IPS-NIHi7 (cell line): Measurements from ENCODE around the gene SHC2.
"Not testable (repeated sequence)": the region's sequence is repeated elsewhere in the genome, so short reads cannot be mapped to it uniquely, and the experiment has no call there.

Source experiments
- DNase-seq: peaks from one replicate; pipeline ENCODE4 v3.0.0; 2012; ENCODE audit warnings: mixed read lengths; ENCODE audit errors: extremely low spot score

SHC2 gene

DNA sequence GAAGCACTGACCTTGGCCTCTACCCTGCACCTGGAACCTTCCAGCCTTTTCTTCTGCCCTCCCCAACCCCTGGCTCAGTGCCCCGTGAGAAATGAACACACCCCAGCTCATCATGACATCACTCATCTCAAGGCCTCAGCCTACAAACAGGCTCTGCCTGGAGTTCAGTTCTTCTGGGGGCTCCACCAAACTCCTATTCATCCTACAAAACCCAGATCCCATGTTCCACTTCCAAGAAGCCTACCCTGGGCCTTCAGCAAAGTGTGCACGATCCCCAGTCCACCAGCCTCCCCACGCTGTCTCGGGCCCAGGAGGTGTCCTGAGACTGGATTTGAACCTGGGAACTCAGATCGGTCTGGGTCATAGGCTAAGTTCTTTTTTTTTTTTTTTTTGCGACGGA lies 9.0 kb upstream of the SHC2 start:
- no peak for DNase-seq

DNA sequence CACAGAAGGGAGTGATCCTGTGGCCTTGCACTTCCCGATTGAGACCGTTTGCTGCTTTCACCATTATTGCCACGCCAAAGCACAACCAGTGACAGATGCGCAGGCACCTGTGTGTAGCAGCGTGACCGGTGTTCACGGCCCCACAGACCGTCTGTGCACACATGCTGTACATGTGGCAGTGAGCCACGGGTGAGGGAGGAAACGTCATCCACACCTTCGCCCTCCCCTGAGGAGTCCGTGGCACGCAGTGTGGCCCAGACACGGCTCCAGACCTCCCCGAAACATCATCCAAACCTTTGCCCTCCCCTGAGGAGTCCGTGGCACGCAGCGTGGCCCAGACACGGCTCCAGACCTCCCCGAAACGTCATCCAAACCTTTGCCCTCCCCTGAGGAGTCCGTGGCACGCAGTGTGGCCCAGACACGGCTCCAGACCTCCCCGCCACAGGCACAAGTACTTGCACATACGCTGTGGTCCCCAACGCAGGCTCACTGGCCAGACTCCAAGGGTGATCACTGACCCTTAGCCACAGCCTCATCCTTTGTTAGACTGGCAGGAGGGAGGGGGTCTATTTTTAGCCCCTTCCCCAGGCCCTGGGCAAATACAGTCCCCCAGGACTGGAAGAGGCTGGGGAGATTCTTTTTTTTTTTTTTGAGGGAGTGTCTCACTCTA lies 7.9 kb upstream of the SHC2 start:
- no peak for DNase-seq

GRCh38 chr19:467554-467953 lies 6.7 kb upstream of the SHC2 start:
- DNase-seq: no peak

GRCh38 chr19:465056-465816 lies 4.4 kb upstream of the SHC2 start:
- DNase-seq: no peak

GRCh38 chr19:464208-464545 lies 3.3 kb upstream of the SHC2 start:
- no peak for DNase-seq

- DNase-seq: no peak
Observed at GRCh38 chr19:463483-464207, 2.8 kb upstream of the SHC2 start.

- peak; percentile 85 for DNase-seq
Observed at GRCh38 chr19:461721-462551, 1.1 kb upstream of the SHC2 start.

GRCh38 chr19:459724-460511 lies 915 bp downstream of the SHC2 start:
- DNase-seq: peak; percentile 90

DNA sequence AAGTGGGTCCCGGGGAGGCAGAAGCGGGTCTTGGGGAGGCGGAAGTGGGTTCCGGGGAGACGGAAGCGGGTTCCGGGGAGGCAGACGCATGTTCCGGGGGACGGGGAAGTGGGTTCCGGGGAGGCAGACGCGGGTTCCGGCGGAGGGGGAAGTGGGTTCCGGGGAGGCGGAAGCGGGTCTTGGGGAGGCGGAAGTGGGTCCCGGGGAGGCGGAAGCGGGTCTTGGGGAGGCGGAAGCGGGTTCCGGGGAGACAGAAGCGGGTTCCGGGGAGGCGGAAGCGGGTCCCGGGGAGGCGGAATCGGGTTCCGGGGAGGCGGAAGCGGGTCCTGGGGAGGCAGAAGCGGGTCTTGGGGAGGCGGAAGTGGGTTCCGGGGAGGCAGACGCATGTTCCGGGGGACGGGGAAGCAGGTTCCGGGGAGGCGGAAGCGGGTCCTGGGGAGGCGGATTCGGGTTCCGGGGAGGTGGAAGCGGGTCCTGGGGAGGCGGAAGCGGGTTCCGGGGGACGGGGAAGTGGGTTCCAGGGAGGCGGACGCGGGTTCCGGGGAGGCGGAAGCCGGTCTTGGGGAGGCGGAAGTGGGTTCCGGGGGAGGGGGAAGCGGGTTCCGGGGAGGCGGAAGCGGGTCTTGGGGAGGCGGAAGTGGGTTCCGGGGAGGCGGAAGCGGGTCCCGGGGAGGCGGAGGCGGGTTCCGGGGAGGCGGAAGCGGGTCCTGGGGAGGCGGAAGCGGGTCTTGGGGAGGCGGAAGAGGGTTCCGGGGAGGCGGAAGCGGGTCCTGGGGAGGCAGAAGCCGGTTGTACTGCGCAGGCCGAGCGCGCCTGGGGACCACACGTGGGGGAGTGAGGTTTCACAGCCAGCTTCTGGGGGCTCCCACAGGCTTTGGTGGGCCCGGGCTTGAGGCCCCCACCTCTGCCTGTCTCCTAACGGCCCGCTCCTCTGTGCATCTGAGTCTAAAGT lies 2.5 kb downstream of the SHC2 start:
- DNase-seq: no peak

DNA sequence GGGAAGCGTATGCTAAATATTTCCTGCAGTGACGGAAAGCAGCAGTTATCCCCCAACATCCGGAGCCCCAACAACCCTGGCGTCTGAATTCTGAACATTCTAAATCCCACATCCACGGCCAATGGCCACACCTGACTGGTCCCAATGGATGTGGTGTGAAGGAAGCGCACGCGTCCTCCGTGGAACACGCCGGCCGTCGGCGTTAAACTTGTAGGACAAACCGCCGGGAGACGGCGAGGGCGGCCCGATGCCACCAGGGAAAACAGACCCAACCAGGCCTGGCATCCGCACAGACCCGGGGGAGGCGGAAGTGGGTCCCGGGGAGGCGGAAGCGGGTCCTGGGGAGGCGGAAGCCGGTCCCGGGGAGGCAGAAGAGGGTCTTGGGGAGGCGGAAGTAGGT lies 3.2 kb downstream of the SHC2 start:
- DNase-seq: no peak

- no peak for DNase-seq
Observed at GRCh38 chr19:456547-457110, 4.2 kb downstream of the SHC2 start.

GRCh38 chr19:455851-456546 lies 4.8 kb downstream of the SHC2 start:
- DNase-seq: no peak

DNA sequence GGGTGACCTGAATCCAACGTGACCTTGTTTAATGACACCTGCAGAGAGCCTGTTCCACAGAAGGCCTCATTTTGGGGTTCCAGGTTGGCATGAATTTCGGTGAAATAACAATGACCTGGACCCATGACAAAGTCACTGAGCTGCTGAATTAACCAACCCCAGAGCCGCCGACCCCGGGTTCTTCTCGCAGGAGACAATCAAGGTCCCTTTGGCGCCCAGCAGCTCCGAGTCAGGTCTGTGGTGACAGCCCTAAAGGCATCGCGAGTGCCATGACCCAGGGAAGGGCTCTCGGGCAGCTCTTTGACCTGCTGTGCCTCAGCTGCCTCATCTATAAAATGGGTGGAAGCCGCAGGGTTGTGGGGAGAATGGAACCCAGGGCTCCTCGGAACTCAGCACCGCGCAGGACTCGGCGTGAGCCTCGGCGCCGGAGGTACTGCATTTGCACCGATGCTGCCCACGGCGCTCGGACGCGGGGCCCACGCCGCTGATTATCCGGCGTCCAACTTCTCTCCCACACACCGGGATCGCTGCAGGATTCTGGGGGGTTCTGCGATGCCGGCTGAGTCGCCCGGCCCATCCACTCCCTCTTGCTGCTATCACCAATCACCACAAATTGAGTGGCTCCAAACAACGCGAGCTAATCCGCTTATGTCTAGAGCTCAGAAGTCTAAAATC lies 5.7 kb downstream of the SHC2 start:
- DNase-seq: no peak

DNA sequence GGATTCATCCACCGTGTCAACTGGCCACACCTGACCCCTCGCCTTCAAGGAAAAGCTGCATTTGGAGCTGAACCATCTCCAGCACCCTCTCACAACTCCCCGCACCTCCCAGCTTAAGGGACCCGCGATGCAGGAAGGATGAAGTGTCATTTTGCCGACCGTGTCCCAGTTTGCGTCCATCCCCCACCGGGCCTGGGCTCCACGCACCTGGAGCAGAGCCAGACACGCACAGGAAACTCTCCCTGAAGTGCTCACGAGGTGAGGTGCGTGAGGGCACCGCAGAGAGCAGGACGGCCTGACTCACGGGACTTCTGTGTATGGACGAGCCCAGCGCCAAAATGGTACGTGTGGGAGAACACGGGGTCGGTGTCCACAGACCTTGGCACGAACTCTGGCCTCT lies 7.2 kb downstream of the SHC2 start:
- DNase-seq: no peak

DNA sequence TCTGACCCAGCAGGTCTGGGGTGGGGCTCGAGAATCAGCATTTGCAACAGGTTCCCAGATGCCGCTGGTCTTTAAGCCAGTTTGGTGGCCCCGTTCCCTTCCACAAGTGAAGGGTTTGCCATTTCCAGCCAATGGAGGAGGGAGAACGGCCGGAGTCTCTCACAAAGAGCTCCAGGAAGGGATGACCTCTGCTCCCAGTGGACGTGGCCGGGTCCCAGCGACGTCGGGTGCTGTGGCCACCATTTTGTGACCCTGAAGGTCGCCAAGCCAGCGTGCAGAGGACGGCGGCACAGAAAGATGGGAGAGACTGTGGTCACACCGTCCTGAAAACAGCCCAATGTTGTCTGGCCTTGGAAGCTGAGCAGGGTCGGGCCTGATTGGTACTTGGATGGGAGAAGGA lies 8.0 kb downstream of the SHC2 start:
- DNase-seq: no peak

DNA sequence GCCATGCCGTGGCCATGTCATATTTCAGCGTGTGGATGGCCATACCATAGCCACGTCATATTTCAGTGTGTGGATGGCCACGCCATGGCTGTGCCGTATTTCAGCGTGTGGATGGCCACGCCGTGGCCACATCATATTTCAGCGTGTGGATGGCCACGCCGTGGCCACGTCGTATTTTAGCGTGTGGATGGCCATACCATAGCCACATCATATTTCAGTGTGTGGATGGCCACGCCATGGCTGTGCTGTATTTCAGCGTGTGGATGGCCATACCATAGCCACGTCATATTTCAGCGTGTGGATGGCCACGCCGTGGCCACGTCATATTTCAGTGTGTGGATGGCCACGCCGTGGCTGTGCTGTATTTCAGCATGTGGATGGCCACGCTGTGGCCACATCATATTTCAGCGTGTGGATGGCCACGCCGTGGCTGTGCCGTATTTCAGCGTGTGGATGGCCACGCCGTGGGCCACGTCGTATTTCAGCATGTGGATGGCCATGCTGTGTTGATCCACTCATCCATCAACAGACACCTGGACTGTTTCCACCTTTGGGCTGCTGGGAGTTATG lies 9.8 kb downstream of the SHC2 start:
- not testable (repeated sequence) for DNase-seq

GRCh38 chr19:449916-450315 lies 10.9 kb downstream of the SHC2 start:
- DNase-seq: no peak
